NCI-H1048 (cell line): ENCODE results near the gene PAFAH1B1.
"Not testable (repeated sequence)": the region's sequence is repeated elsewhere in the genome, so short reads cannot be mapped to it uniquely, and the experiment has no call there.

Experiments used
- DNase-seq: peaks from one replicate; lab custom pipeline; 2025; lab: John Stamatoyannopoulos, UW

PAFAH1B1 gene

GRCh38 chr17:2592971-2593820, at the start of gene PAFAH1B1:
Gene PAFAH1B1, plus strand, starts transcription at chr17:2593654. Its CDS starts 44,635 bp downstream, at chr17:2638289.
- DNase-seq = peak; percentile 77

GRCh38 chr17:2545393-2545792, 48.1 kb upstream of the PAFAH1B1 start:
- DNase-seq = no peak

GRCh38 chr17:2547176-2547575, 46.3 kb upstream of the PAFAH1B1 start:
- DNase-seq = no peak

GRCh38 chr17:2548026-2548425, 45.4 kb upstream of the PAFAH1B1 start:
- not testable (repeated sequence) for DNase-seq

GRCh38 chr17:2549392-2550211, 43.9 kb upstream of the PAFAH1B1 start:
- no peak for DNase-seq

- no peak for DNase-seq
Measured at GRCh38 chr17:2551493-2551892, 42.0 kb upstream of the PAFAH1B1 start.

- DNase-seq = no peak
Measured at GRCh38 chr17:2551928-2552327, 41.5 kb upstream of the PAFAH1B1 start.

GRCh38 chr17:2560658-2561057, 32.8 kb upstream of the PAFAH1B1 start:
- DNase-seq = no peak

- DNase-seq = no peak
Measured at GRCh38 chr17:2562162-2562858, 31.1 kb upstream of the PAFAH1B1 start.

GRCh38 chr17:2563061-2563460, 30.4 kb upstream of the PAFAH1B1 start:
- DNase-seq = no peak

- no peak for DNase-seq
Measured at GRCh38 chr17:2563543-2563942, 29.9 kb upstream of the PAFAH1B1 start.

- no peak for DNase-seq
Measured at GRCh38 chr17:2564877-2565276, 28.6 kb upstream of the PAFAH1B1 start.

GRCh38 chr17:2566056-2566455, 27.4 kb upstream of the PAFAH1B1 start:
- no peak for DNase-seq

GRCh38 chr17:2571523-2572303, 21.7 kb upstream of the PAFAH1B1 start:
- no peak for DNase-seq

- DNase-seq = not testable (repeated sequence)
Measured at GRCh38 chr17:2572304-2572609, 21.2 kb upstream of the PAFAH1B1 start.

- no peak for DNase-seq
Measured at GRCh38 chr17:2580151-2580550, 13.3 kb upstream of the PAFAH1B1 start.

GRCh38 chr17:2580661-2581060, 12.8 kb upstream of the PAFAH1B1 start:
- no peak for DNase-seq

GRCh38 chr17:2582493-2582892, 11.0 kb upstream of the PAFAH1B1 start:
- DNase-seq = no peak

GRCh38 chr17:2591040-2591640, 2.3 kb upstream of the PAFAH1B1 start:
- DNase-seq = no peak

- DNase-seq = no peak
Measured at GRCh38 chr17:2593821-2594721, 617 bp downstream of the PAFAH1B1 start.
